Prostate gland (tissue), 2 donors: ENCODE measurements around the gene KDM4B.

Source experiments
- POLR2A ChIP-seq: fragments of 450-650 bp; IDR thresholded peaks from one replicate; pipeline ENCODE4 v1.6.1; 2016; ENCODE audit warnings: antibody characterized with exemption, mild to moderate bottlenecking
- POLR2AphosphoS5 ChIP-seq: sonication (generic); formaldehyde crosslinking; IDR thresholded peaks from one replicate; pipeline ENCODE4 v1.6.1; 2017; ENCODE audit warnings: antibody characterized with exemption
- TF ChIP-seq, protein P1 (sequence below), 4 experiments: fragments of 200-600 bp in 2 of 4; fragments of 450-650 bp in 2 of 4; sonication (generic) in 2 of 4; IDR thresholded peaks; 1 replicate in 3 of 4; 2 replicates in 1 of 4; pipeline ENCODE4 v1.5.1; 2016 to 2019; ENCODE audit warnings: antibody characterized with exemption in 4 of 4, mild to moderate bottlenecking in 2 of 4, moderate library complexity in 2 of 4

DNA sequence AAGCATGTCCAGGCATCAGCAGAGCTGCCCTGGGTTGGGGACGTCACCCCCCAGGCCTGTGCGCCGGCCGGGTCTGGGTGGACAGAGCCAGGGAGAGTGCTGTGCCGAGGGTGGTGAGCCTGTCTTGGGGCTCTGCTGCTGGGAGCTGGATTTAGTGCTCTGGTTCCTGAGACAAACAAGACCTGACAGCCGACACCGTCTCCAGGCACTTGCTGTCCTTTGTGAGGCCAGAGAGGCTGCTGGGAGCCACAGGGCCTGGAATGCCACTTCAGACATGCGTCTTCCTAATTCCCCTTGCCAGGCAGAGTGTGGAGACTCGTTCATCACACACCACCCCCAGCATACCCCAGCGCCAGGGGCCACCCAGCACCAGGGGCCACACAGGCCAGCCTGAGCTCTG is 165.8 kb downstream of the KDM4B start:
- TF ChIP-seq POLR2A (no peak), POLR2AphosphoS5 (no peak)
- TF ChIP-seq, protein P1, sequence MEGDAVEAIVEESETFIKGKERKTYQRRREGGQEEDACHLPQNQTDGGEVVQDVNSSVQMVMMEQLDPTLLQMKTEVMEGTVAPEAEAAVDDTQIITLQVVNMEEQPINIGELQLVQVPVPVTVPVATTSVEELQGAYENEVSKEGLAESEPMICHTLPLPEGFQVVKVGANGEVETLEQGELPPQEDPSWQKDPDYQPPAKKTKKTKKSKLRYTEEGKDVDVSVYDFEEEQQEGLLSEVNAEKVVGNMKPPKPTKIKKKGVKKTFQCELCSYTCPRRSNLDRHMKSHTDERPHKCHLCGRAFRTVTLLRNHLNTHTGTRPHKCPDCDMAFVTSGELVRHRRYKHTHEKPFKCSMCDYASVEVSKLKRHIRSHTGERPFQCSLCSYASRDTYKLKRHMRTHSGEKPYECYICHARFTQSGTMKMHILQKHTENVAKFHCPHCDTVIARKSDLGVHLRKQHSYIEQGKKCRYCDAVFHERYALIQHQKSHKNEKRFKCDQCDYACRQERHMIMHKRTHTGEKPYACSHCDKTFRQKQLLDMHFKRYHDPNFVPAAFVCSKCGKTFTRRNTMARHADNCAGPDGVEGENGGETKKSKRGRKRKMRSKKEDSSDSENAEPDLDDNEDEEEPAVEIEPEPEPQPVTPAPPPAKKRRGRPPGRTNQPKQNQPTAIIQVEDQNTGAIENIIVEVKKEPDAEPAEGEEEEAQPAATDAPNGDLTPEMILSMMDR (IDR thresholded peaks at IDR 0.05) = no peak
